GM11168 (cell line): Measurements from ENCODE around the gene ATG12.
"Not testable (repeated sequence)": the region's sequence is repeated elsewhere in the genome, so short reads cannot be mapped to it uniquely, and the experiment has no call there.

Source experiments
- in situ Hi-C: fragments of 300-500 bp; cut with MboI; formaldehyde crosslinking; loops from one replicate; pipeline ENCODE4 v1.12.0; 2022; ENCODE audit warnings: low sequenced_read_pairs; ENCODE audit not compliant: unreplicated experiment

Gene ATG12

GRCh38 chr5:115812372-115812771 is 29.0 kb downstream of the ATG12 start:
- in situ Hi-C loops: no loop called here

GRCh38 chr5:115811406-115811805 is 30.0 kb downstream of the ATG12 start:
- in situ Hi-C loops: no loop called here

DNA sequence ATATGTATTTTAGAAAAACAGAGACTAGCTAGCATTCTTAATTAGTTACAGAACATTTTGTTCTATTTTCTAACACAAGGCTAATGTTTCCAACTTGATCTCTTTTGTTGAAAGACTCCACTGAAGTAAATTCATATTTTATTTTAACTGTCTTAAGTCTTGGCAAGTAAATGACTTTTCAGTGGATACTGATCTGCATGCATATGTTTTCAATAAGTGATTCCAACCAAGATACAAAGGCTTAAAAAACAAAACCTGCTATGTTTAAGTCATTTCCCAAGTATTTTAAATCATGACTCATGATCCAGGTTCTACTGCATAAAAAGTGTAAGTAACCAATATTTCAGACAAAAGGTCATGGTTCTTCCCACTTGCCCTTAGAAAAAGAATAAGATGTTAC is 30.6 kb downstream of the ATG12 start:
- in situ Hi-C loops: no loop called here

GRCh38 chr5:115809946-115810345 is 31.4 kb downstream of the ATG12 start:
- in situ Hi-C loops: no loop called here

DNA sequence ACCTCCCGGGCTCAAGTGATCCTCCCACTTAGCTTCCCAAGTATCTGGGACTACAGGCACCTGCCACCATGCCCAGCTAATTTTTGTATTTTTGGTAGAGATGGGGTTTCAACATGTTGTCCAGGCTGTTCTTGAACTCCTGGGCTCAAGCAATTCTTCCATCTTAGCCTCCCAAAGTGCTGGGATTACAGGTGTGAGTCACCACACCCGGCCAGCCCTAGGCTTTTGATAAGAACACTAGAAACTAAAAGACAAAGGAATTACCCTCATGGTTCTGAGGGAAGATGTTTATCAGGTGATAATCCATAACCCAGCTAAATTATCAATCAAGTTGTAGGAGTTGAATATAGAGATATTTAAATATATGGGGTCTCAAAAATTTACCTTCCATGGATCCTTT is 33.3 kb downstream of the ATG12 start:
- in situ Hi-C loops: not testable (repeated sequence)

DNA sequence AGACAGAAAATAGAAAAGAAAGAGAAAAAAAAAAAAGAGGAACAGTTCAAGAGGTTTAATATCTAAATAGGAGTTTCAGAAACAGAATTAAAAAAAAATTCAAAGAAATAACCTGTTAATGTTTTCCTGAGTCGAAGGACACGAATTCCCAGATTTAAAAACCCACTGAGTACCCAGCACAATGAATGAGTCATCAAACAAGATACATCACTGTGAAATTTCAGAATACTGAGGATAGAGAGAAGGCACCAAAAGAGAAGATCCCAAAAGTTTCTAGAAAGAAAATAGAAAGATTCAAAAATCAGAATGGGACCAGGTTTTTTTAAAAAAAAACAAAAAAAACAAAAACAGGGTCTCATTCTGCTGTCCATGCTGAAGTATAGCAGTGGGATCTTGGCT is 33.7 kb downstream of the ATG12 start:
- in situ Hi-C loops: no loop called here

DNA sequence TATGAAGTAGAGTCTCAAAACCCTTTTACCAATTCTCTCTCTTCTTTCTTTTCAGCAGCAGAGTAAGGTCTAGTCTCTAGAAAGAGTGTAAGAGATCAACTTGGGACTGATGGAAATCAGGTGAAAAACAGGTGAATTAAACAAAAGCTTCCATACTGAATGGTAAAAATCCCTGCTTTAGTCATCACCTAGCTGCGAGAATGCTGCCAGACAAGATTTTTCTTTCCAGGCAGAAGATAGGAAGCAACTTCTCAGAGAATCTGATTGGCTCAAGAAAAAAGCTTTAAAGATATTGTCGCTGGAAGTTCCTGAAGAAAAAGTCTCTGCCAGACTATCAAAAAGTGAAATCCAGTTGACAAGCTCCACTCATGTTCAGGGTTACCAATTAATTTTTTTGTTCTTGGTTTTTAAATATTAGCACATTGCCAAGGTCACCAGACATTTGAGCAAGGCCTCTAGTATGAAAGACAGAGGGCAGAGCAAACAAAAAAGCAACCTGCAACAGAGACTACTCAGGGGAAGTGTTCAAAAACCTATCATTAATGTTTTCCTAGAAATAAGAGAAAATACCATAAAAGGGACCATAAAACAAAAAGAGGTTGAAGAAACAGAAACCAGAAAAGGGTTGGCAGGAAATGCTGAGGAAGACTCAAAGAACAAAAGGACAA is 34.2 kb downstream of the ATG12 start:
- in situ Hi-C loops: no loop called here

GRCh38 chr5:115801984-115802383 is 39.4 kb downstream of the ATG12 start:
- in situ Hi-C loops: no loop called here

- in situ Hi-C loops: no loop called here
These were observed 40.2 kb downstream of the ATG12 start for GRCh38 chr5:115801152-115801551.

GRCh38 chr5:115800108-115800507 is 41.3 kb downstream of the ATG12 start:
- in situ Hi-C loops: no loop called here

DNA sequence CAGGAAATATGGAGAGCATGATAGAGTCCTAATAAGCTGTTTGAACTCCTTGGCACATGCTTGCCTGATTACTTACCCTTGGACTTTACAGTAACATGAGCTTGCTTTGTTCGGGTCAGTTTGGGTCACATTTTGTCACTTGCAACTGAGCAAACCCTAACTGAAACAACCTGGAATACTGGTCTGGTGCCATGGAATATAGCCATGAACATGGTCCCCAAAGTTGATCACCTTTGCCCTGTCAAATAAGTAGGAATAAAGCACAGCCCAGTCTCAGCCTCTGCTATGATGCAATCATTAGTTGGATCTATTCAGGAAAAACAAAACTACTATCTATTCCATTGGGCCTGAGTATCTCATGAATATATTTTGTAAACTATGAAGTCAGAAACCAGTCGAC is 43.1 kb downstream of the ATG12 start:
- in situ Hi-C loops: loop anchor here (10.0 kb wide), 1 partner anchor 83 kb away; no protein-coding TSS in a partner anchor

- in situ Hi-C loops: loop anchor here (10.0 kb wide), 1 partner anchor 82 kb away; no protein-coding TSS in a partner anchor
These were observed 44.7 kb downstream of the ATG12 start for GRCh38 chr5:115796656-115797055.

DNA sequence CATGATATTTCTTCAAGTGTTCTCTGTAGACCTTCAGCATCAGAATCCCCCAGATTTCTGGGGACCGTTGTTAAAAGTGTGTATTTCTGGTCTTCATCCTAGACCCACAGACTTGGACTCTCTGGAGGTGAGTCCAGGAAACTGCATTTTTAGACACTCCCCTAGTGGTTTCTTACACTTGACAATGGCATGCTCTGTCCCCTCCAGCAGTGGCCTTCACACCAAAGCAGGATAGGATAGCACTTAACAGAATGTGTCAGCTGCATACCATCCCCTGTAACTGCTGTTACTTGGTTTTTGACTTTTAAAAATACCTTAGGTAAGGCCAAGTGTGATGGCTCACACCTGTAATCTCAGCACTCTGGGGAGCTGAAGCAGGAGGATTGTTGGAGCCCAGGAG is 45.7 kb downstream of the ATG12 start:
- in situ Hi-C loops: loop anchor here (10.0 kb wide), 1 partner anchor 81 kb away; no protein-coding TSS in a partner anchor

DNA sequence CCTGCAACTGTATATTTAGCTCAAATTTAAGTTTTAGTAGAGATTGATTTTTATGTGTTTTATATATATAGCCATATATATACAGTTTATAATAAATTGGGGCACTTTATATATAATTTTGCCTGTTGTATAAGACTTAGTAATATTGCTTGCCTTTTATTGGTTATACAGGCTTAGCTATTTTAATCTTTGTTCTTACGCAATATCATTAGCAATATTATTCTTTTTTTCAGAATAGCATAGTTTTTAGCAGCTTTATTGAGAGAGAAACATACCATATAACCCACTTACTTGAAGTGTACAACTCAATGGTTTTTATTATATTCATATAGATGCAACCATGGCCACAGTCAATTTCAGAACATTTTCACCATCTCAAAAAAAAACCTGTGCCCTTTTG is 52.9 kb downstream of the ATG12 start:
- in situ Hi-C loops: no loop called here

GRCh38 chr5:115787426-115787825 is 53.9 kb downstream of the ATG12 start:
- in situ Hi-C loops: no loop called here

DNA sequence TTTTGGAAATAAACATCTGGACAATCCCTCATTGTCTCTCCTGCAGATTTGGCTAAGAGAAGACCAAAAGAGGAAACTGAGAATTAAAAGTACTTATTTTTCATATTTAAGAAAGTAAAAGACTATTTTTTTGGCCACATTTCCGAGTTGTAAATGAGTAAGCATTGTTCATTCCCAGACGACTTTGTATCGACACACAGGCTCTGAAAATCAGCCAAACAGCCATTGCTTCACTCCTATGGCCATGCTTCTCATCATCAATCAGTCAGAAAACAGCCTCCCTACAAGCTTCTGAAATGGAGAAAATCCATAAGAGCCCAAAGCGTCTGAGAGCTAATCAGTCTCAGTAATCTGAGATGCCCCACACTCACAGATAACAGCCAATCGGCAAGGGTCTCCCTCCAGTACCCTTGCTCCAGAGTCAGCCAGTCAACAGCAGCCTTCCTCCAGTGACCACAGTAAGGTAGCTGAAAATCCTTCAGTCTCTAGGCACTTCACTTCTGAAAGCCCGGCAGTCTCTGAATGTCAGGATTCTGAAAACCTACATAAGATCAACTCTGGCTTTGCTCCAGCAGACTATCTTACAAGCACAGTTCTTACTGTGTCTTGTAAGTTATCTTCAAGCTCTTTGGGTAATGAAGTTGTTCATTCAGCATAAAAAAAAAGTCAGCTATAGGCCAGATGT is 55.8 kb downstream of the ATG12 start:
- in situ Hi-C loops: no loop called here

GRCh38 chr5:115778417-115778816 is 62.9 kb downstream of the ATG12 start:
- in situ Hi-C loops: no loop called here
